Activated CD4-positive, alpha-beta T cell treated with anti-CD3 and anti-CD28 coated beads, Interleukin-2, amount 50 U/mL, for 48 hours (primary cell): ENCODE measurements around the gene ASCC3.
"Not testable (repeated sequence)": the region's sequence is repeated elsewhere in the genome, so short reads cannot be mapped to it uniquely, and the experiment has no call there.

Source experiments
- DNase-seq, 2 experiments: peaks; one replicate each; pipeline ENCODE4 v3.0.0-alpha.2; 2020

Gene ASCC3

DNA sequence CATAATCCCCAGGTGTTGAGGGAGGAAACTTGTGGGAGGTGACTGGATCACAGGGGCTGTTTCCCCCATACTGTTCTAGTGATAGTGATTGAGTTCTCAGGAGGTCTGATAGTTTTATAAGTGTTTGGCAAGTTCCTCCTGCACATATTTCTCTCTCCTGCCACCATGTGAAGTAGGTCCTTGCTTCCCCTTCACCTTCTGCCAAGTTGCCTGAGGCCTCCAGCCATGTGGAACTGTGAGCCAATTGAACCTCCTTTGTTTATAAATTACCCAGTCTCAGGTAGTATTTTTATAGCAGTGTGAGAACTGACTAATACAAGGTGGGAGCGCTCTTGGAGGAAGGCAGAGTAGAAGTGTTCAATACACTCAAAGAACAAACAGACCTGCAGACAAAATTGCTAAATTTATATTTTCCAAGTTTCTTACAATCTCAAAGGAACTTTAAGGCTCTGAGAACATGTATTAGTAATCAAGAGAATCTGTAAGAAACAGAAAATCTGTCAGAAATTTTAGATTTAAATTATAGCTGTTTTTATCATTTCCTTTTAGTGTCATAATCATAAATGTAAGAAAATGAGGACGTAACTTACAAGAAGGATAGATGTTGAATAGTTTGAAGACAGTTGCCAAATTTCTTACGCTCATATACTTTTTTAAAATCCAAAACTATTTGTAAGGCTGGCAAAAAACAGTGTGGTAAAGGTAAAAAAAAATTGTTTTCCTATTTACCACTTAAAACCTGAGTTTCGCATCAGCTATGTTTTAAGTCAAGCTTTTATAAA lies 77.7 kb downstream of the ASCC3 start:
- no peak for DNase-seq

GRCh38 chr6:100801036-100801435 lies 80.1 kb downstream of the ASCC3 start:
- no peak for DNase-seq

- no peak for DNase-seq
Measured at GRCh38 chr6:100796049-100796823, 84.9 kb downstream of the ASCC3 start.

DNA sequence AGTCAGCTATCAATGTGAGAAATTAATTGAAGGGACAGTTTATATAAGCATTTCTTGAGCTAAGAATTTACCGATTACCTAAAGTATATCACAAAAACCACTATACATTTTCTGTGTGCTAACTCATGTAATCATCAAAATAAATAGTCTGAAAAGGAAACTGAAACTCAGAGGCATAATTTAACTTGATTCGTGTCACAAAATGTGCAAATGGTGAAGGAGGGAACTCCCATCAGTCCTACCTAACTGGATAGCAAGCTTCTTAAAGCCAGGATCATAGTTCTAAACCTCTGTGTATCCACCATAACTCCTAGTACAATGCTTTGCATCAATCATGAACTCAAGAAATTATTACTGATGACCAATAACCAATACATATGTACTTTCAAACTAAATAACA lies 91.0 kb downstream of the ASCC3 start:
- DNase-seq = no peak

- DNase-seq = no peak
Measured at GRCh38 chr6:100785982-100786381, 95.1 kb downstream of the ASCC3 start.

- DNase-seq = no peak
Measured at GRCh38 chr6:100780648-100781047, 100.5 kb downstream of the ASCC3 start.

DNA sequence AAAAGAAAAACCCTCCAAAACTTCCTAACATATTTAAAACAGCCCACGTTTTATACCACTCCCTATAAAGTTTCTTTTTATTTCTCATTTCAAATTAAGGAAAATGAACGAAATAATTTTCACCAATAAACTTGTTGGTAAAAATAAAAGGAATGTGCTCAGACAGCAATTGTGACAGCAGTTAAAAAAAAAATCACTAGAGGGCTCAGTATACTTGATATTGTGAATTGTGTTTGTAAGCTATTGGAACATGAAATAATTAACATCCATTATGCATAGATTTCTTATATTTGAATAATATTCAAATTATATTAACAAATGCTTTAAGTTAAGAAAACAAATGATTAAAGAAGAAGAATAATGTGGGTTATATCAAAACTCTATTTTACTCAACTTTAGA lies 105.5 kb downstream of the ASCC3 start:
- DNase-seq = no peak

- DNase-seq = no peak
Measured at GRCh38 chr6:100774681-100775080, 106.4 kb downstream of the ASCC3 start.

- DNase-seq = no peak
Measured at GRCh38 chr6:100768816-100769351, 112.2 kb downstream of the ASCC3 start.

- DNase-seq = no peak
Measured at GRCh38 chr6:100763617-100764241, 117.4 kb downstream of the ASCC3 start.

DNA sequence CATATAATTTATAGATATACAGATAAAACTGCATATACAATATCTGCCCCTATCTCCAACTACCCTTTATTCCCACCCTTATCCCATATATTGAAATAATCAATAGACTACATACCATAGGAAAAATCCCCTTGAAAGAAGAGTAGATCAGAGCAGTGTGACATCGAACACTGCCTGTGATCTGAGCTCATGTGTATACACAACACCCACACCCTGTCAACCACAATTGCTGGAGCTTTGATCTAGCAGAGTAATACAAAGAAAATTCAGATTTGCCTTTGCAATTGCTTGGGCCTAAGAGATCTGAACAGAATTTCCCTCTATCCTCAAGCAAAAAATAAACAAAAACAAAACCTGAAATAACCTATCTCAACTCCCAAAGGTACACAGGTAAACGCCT lies 119.3 kb downstream of the ASCC3 start:
- DNase-seq = no peak

DNA sequence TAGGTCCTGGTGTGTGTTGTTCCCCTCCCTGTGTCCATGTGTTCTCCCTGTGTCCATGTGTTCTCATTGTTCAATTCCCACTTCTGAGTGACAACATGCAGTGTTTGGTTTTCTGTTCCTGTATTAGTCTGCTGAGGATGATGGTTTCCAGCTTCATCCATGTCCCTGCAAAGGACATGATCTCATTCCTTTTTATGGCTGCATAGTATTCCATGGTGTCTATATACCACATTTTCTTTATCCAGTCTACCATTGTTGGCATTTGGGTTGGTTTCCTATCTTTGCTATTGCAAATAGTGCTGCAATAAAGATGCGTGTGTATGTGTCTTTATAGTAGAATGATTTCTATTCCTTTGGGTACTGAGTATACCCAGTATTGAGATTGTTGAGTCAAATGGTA lies 122.7 kb downstream of the ASCC3 start:
- not testable (repeated sequence) for DNase-seq

- no peak for DNase-seq
Measured at GRCh38 chr6:100753421-100753820, 127.7 kb downstream of the ASCC3 start.

- DNase-seq = no peak
Measured at GRCh38 chr6:100751590-100751989, 129.5 kb downstream of the ASCC3 start.

GRCh38 chr6:100745419-100746041 lies 135.6 kb downstream of the ASCC3 start:
- DNase-seq = no peak

DNA sequence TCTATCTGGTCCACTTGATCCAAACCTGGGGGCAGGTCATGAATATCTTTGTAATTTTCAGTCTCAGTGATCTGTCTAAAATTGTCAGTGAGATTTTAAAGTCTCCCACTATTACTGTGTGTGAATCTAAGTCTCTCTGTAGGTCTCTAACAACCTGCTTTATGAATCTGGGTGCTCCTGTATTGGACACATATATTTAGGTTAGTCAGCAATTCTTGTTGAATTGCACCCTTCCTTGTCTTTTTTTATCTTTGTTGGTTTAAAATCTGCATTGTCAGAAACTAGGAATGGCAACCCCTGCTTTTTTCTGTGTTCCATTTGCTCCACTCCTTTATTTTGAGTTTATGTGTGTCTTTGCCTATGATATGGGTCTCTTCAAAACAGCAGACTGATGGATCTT lies 140.7 kb downstream of the ASCC3 start:
- no peak for DNase-seq

DNA sequence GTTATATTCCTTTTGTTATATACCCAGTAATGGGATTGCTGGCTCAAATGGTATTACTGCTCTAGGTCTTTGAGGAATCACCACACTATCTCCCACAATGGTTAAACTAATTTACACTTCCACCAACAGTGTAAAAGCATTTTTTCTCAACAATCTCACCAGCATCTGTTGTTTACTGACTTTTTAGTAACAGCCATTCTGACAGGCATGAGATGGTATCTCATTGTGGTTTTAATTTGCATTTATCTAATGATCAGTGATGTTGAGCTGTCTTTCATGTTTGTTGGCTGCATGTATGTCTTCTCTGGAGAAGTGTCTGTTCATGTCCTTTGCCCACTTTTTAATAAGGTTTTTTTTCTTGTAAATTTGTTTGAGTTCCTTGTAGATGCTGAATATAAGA lies 143.4 kb downstream of the ASCC3 start:
- DNase-seq = not testable (repeated sequence)

- no peak for DNase-seq
Measured at GRCh38 chr6:100731411-100731810, 149.7 kb downstream of the ASCC3 start.

GRCh38 chr6:100730001-100730980 lies 150.8 kb downstream of the ASCC3 start:
- no peak for DNase-seq

GRCh38 chr6:100726666-100727065 lies 154.5 kb downstream of the ASCC3 start:
- no peak for DNase-seq

DNA sequence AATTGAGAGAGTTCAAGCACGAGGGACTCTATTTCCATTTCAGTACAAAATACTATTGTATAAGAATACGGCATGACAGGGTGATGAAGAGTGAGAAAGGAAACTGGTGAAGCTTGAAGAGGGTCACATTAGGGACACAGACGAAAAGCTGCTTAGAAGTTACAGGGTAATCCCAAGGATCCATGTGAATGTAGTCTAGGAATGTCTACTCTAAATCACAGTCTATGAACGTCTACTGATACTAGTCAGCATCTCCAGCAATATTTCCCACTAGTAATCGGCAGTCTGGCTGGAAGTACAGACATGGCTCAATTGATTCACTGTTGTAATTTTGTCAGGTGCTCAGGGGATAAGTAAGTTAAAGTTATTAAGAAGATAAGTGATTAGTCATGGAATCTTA lies 156.4 kb downstream of the ASCC3 start:
- DNase-seq = no peak

DNA sequence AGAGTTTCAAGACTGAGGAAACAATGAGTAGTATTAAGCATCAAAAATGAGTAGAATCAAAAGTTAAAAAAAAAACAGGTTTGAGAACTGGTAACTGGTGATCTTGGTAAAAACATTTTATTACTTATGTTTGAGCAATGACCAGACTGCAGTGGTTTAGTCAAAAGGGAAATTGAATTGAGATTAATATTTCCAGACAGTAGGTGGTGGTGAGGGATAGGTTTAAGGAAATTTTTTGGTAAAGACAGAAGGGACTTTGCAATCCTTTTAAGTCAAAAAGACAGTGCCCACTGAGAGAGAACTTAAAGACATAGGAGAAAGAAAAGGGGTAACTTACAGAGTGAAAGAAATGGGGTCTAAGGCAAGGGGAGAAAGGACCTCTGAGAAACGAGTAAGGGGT lies 156.9 kb downstream of the ASCC3 start:
- DNase-seq = no peak
